HepG2 (cell line): Measurements from ENCODE around the gene LYST. TPM values are rescaled to one million over a fixed set of nuclear protein-coding genes. Genes with fewer than 3 reads are reported as not detected.

Experiments used
- ATAC-seq: fragments of 200-7000 bp; cut with Tn5 transposase; 3 replicates; pipeline ENCODE4 v1.9.1; 2020; ENCODE audit warnings: mild to moderate bottlenecking, moderate library complexity
- BruUV-seq: library from RNA; stranded (reverse); fragments of 400-500 nt; replicated peaks from 2 replicates; lab custom pipeline; 2021; lab: Mats Ljungman, UMichigan
- CTCF ChIA-PET: fragments of 300-600 bp; formaldehyde crosslinking; extraction: SDS; loops from one replicate; lab custom pipeline; 2021; ENCODE audit warnings: low total read pairs, inconsistent platforms, low intra/inter-chr PET ratio; lab: Yijun Ruan, JAX
- POLR2A ChIA-PET: fragments of 350-600 bp; sonication (Branson Sonifier 250); formaldehyde crosslinking; loops from one replicate; lab custom pipeline; 2020; ENCODE audit warnings: antibody characterized with exemption, inconsistent platforms; lab: Yijun Ruan, JAX
- DNase-seq: peaks from one replicate; pipeline ENCODE4 v3.0.0-alpha.2; 2015; ENCODE audit warnings: low spot score
- FAIRE-seq: peaks from 3 replicates; lab custom pipeline; 2011; peaks lifted over from hg19 to GRCh38; lab: Jason Lieb, UNC
- H2AFZ ChIP-seq: one replicate; pipeline ENCODE4 v1.6.1; 2011; ENCODE audit warnings: low read length, inconsistent platforms
- H3K27ac ChIP-seq: fragments of 300-600 bp; 3 replicates; pipeline ENCODE4 v1.8.0; 2011; ENCODE audit warnings: mixed run types, mild to moderate bottlenecking, mixed read lengths, low read length, inconsistent platforms; ENCODE audit not compliant: insufficient read depth; ENCODE audit errors: extremely low read length
- H3K27me3 ChIP-seq, 2 experiments: fragments of 200-600 bp in 1 of 2; 2 replicates in 1 of 2; 3 replicates in 1 of 2; pipeline versions ENCODE4 v1.6.0 to v1.8.0; 2011; ENCODE audit warnings: low read length in 2 of 2, mild to moderate bottlenecking in 2 of 2, moderate library complexity in 2 of 2, inconsistent platforms in 1 of 2; ENCODE audit not compliant: insufficient read depth in 2 of 2, control insufficient read depth in 1 of 2
- H3K36me3 ChIP-seq, 2 experiments: fragments of 200-600 bp in 1 of 2; replicated peaks in 1 of 2; 2 replicates in 1 of 2; 3 replicates in 1 of 2; pipeline versions ENCODE4 v1.5.1 to v1.8.0; 2011; ENCODE audit warnings: low read length in 2 of 2, inconsistent platforms in 1 of 2; ENCODE audit not compliant: insufficient read depth in 2 of 2, control insufficient read depth in 1 of 2
- H3K4me1 ChIP-seq: 2 replicates; pipeline ENCODE4 v1.5.1; 2012; ENCODE audit warnings: low read length, inconsistent platforms; ENCODE audit not compliant: insufficient read depth
- H3K4me2 ChIP-seq: 2 replicates; pipeline ENCODE4 v1.6.0; 2011; ENCODE audit warnings: low read depth, low read length, inconsistent platforms
- H3K4me3 ChIP-seq, 3 experiments: fragments of 200-600 bp in 1 of 3; sonication (generic), shearing (Covaris generic) in 1 of 3; replicated peaks in 1 of 3; 2 replicates each; pipeline ENCODE4 v1.5.1; 2011 to 2016; ENCODE audit warnings: low read length in 3 of 3, inconsistent platforms in 2 of 3, low read depth in 2 of 3, mild to moderate bottlenecking in 2 of 3, control low read depth in 1 of 3, mixed read lengths in 1 of 3; ENCODE audit not compliant: insufficient read depth in 1 of 3
- H3K79me2 ChIP-seq: one replicate; pipeline ENCODE4 v1.6.1; 2011; ENCODE audit warnings: low read length, inconsistent platforms; ENCODE audit not compliant: insufficient read depth
- H3K9ac ChIP-seq: 2 replicates; pipeline ENCODE4 v1.6.0; 2011; ENCODE audit warnings: mild to moderate bottlenecking, low read depth, low read length, inconsistent platforms; ENCODE audit not compliant: insufficient read depth
- H3K9me3 ChIP-seq: 2 replicates; pipeline ENCODE4 v1.5.1; 2012; ENCODE audit warnings: mild to moderate bottlenecking, low read length
- H4K20me1 ChIP-seq: 2 replicates; pipeline ENCODE4 v1.6.0; 2011; ENCODE audit warnings: inconsistent platforms, mild to moderate bottlenecking, low read length, moderate library complexity; ENCODE audit not compliant: insufficient read depth
- ATF7 ChIP-seq, 2 experiments: fragments of 450-650 bp in 1 of 2; sonication (generic) in 1 of 2; formaldehyde crosslinking in 1 of 2; IDR thresholded peaks; 2 replicates each; pipeline versions ENCODE4 v1.4.0 to v1.6.1; 2016 to 2020; ENCODE audit warnings: antibody characterized with exemption in 1 of 2, mild to moderate bottlenecking in 1 of 2, missing genetic modification reagents in 1 of 2
- BATF2 ChIP-seq: sonication (generic); formaldehyde crosslinking; IDR thresholded peaks from 2 replicates; pipeline ENCODE4 v1.8.0; 2022; ENCODE audit warnings: mild to moderate bottlenecking, missing genetic modification reagents, moderate library complexity
- CEBPB ChIP-seq: IDR thresholded peaks from 2 replicates; pipeline ENCODE4 v1.6.1; 2011; ENCODE audit warnings: low read depth, low read length, improper control_type of control experiment, borderline replicate concordance
- CHD4 ChIP-seq: fragments of 200-600 bp; sonication (generic); IDR thresholded peaks from 2 replicates; pipeline ENCODE4 v1.7.0; 2017; ENCODE audit warnings: mild to moderate bottlenecking, low read length, borderline replicate concordance
- GPN1 ChIP-seq: sonication (generic); formaldehyde crosslinking; IDR thresholded peaks from 2 replicates; pipeline ENCODE4 v1.5.1; 2020; ENCODE audit warnings: missing genetic modification reagents, borderline replicate concordance
- NFAT5 ChIP-seq: sonication (generic); formaldehyde crosslinking; IDR thresholded peaks from 2 replicates; pipeline ENCODE4 v1.4.0; 2020; ENCODE audit warnings: missing genetic modification reagents
- UBTF ChIP-seq: sonication (generic); formaldehyde crosslinking; IDR thresholded peaks from 2 replicates; pipeline ENCODE4 v1.4.0; 2020; ENCODE audit warnings: mild to moderate bottlenecking, missing genetic modification reagents
- XRCC5 ChIP-seq: fragments of 200-400 bp; formaldehyde crosslinking; optimal IDR thresholded peaks from 2 replicates; pipeline ENCODE3; 2017; ENCODE audit warnings: mild to moderate bottlenecking, low read length
- ZBTB25 ChIP-seq: IDR thresholded peaks from 2 replicates; pipeline ENCODE4 v1.6.1; 2018; ENCODE audit warnings: missing genetic modification reagents
- ZNF326 ChIP-seq: sonication (generic); formaldehyde crosslinking; IDR thresholded peaks from 2 replicates; pipeline ENCODE4 v1.4.0; 2020; ENCODE audit warnings: missing genetic modification reagents, borderline replicate concordance
- ZNF451 ChIP-seq: sonication (generic); formaldehyde crosslinking; IDR thresholded peaks from 2 replicates; pipeline ENCODE4 v1.5.0; 2020; ENCODE audit warnings: mild to moderate bottlenecking, missing genetic modification reagents
- ZXDC ChIP-seq: sonication (generic); formaldehyde crosslinking; IDR thresholded peaks from 2 replicates; pipeline ENCODE4 v1.5.0; 2020; ENCODE audit warnings: mild to moderate bottlenecking, missing genetic modification reagents
- WGBS: methylation state at CpG from one replicate; pipeline ENCODE4 v1.1.6; 2017; ENCODE audit warnings: low lambda C conversion rate; 5-methylcytosine and 5-hydroxymethylcytosine counted together
- in situ Hi-C: cut with HindIII; loops from 2 replicates; pipeline ENCODE4 v1.10.0; 2017; ENCODE audit warnings: low pct_unique_long_range_greater_than_20kb; ENCODE audit not compliant: extremely low pct_ligation_motif_present
- intact Hi-C: fragments of 100-400 bp; cut with micrococcal nuclease; formaldehyde crosslinking; loops from one replicate; pipeline ENCODE4 v1.10.0; 2022; ENCODE audit not compliant: unreplicated experiment
- polyA plus RNA-seq, 8 experiments: library from polyadenylated mRNA; depleted of rRNA in 3 of 8; stranded (reverse) in 7 of 8; unstranded in 1 of 8; fragments of >200 nt; fragmentation: Illumina TruSeq in 4 of 8; extraction: Trizol in 4 of 8; gene quantifications; 2 replicates each; pipeline versions ENCODE4 v1.2.1 to v1.2.3, GENCODE V29; 2011 to 2016; ENCODE audit warnings: low read depth in 4 of 8, missing spikeins in 1 of 8, mixed read lengths in 1 of 8; ENCODE audit not compliant: insufficient read depth in 1 of 8
- total RNA-seq, 5 experiments: library from RNA; depleted of rRNA; stranded (reverse); fragments of >200 nt; fragmentation: Illumina TruSeq; extraction: Trizol; gene quantifications; 2 replicates each; pipeline ENCODE4 v1.2.3, GENCODE V29; 2016; ENCODE audit warnings: low read depth in 1 of 5

Gene LYST
- total and polyA plus RNA-seq, 2 of the 13 experiments (the other 11 are each of a cell fraction or from before 2014, with no cell fraction given), result 0.91 to 2.5 TPM

- 78% methylated on average over 3 of the region's 3 CpGs for WGBS
- no peaks in the 10 kb centered on the region for H3K9me3 ChIP-seq
- H3K4me1 ChIP-seq, result no peaks in the 10 kb centered on the region
- in situ Hi-C loops (no loop called here), intact Hi-C loops (no loop called here)
- no peak overlapping the region for H3K4me3 ChIP-seq
- H3K27me3 ChIP-seq, result no peaks in the 10 kb centered on the region
- DNase-seq (no peak), FAIRE-seq (no peak), ATAC-seq (no peak)
- H3K79me2 ChIP-seq, result no peaks in the 10 kb centered on the region
- CTCF ChIA-PET, result no interaction called here
- no TSS peak for BruUV-seq
- POLR2A ChIA-PET, result interaction anchor here (0.6 kb wide), 1 partner anchor 29 kb away, joined by 5 read pairs; no protein-coding TSS in a partner anchor
- H4K20me1 ChIP-seq, result no peaks in the 10 kb centered on the region
- no peak overlapping the region for H3K9ac ChIP-seq
- no peak overlapping the region for H2AFZ ChIP-seq
- no peak overlapping the region for H3K4me2 ChIP-seq
- H3K36me3 ChIP-seq, result no peaks in the 10 kb centered on the region
- no peak overlapping the region for H3K27ac ChIP-seq
- TF ChIP-seq UBTF (CRISPR knock-in tag) (no peak), XRCC5 (no peak), BATF2 (no peak), NFAT5 (no peak), ZBTB25 (CRISPR knock-in tag) (no peak), ZNF326 (CRISPR knock-in tag) (no peak), GPN1 (CRISPR knock-in tag) (no peak), ZXDC (CRISPR knock-in tag) (no peak), ZNF451 (CRISPR knock-in tag) (no peak), CHD4 (no peak), CEBPB (peak; percentile 19; the same call in 1 of the 2 replicates), ATF7 (IDR thresholded peaks at IDR 0.05) (peak; percentile 53; the same call in 1 of the 2 replicates), ATF7 (CRISPR knock-in tag; IDR thresholded peaks at IDR 0.05) (no peak)
These were observed 178.6 kb downstream of the LYST start for GRCh38 chr1:235688096-235688495.
